ENCODE data around the gene MRPS10.

- TF ChIP-seq RAD21 (IDR thresholded peaks at IDR 0.05) (no peak), CTCF (IDR thresholded peaks at IDR 0.05; ENCODE audit: low read depth, low read length, missing input control) (no peak), JUND (IDR thresholded peaks at IDR 0.05) (no peak), ATF3 (IDR thresholded peaks at IDR 0.05) (no peak), TAF1 (conservative IDR thresholded peaks at IDR 0.05) (no peak)
These were observed 52.6 kb downstream of the MRPS10 start for GRCh38 chr6:42165016-42165415.
